DMS 273 (cell line): ENCODE measurements around the gene ABCC6.
"Not testable (repeated sequence)": the region's sequence is repeated elsewhere in the genome, so short reads cannot be mapped to it uniquely, and the experiment has no call there.

Experiments
- DNase-seq: peaks from one replicate; lab custom pipeline; 2025; ENCODE audit not compliant: unreplicated experiment; lab: John Stamatoyannopoulos, UW

The ABCC6 gene

GRCh38 chr16:16118337-16118736 is 105.0 kb downstream of the ABCC6 start:
- DNase-seq = peak; percentile 14

- DNase-seq = no peak
Observed at GRCh38 chr16:16116841-16117240, 106.5 kb downstream of the ABCC6 start.

- no peak for DNase-seq
Observed at GRCh38 chr16:16113076-16113475, 110.2 kb downstream of the ABCC6 start.

DNA sequence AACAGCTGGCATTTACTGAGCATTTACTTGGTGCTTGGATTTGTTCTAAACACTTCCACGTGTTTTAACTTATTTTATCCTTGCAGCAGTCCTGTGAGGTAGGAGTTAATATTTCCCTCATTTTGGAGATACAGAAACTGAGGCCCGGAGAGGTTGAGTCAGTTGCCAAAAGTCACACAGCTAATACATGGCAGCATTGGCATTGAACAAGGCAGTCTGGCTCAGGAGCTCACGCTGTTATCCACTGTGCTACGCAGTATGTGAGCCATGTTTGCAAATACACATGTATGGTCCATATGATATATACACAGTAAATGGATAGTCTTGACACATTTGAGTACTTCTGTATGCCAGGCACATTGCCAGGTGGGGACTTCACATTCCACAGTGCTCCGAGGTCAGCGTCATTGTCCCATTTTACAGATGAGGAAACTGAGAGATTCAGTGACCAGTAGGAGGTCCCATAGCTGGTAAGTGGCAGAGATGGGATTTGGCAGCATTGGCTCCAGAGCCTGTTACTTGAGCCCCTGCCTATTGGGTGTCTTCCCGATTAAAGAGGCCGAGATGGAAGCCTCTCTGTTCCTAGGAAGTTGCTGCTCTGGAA is 110.7 kb downstream of the ABCC6 start:
- DNase-seq = no peak

DNA sequence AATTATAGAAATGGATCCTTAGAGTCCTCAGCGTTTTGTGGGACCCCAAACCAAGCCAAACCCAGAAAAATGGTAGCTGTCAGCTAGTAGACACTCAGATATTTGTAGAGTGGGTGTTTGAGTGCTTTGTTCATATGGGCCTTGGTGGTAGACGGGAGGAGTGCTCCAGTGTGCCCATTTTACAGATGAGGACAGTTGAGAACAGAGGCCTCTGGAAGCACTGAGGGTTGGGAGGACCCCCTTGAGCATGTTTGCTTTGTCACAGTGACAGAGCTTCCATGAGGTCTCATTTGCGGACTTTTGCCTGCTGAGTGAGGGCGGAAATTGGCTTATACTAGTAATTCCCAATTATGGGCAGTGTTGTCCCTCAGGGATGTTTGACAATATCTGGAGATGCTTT is 111.7 kb downstream of the ABCC6 start:
- no peak for DNase-seq

GRCh38 chr16:16110111-16110490 is 113.2 kb downstream of the ABCC6 start:
- no peak for DNase-seq

DNA sequence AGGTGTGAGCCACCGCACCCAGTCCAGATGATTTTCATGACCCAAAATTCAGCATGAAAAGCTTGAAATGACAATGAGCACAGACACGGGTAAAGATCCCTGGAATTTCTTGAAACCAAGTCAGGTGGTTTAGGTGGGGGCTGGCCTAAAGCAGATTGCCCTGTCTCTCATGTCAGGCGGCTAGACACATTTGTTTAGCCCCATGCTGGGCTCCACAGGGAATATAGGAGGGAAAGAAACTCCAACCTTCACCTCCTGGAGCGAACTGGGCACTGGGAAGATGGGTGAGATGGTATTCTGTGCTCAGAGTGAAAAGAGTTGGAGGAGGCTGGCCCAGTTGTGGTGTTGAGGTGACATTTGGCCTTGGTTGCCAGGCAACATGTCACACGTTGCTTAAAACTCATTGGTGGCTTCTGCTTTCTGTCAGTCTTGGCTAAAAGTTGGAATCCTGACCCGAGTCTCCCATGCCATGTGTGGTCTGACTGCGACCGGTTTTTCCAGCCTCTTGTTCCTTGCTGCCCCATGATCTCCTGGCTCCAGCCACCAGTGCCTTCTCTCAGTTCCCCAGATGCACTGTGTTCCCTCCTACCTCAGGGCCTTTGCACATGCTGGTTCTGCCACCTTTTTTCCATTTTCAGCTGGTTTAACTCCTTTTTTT is 113.7 kb downstream of the ABCC6 start:
- DNase-seq = no peak

GRCh38 chr16:16108759-16109158 is 114.5 kb downstream of the ABCC6 start:
- DNase-seq = no peak

GRCh38 chr16:16107839-16108238 is 115.5 kb downstream of the ABCC6 start:
- DNase-seq = no peak

GRCh38 chr16:16106466-16106865 is 116.8 kb downstream of the ABCC6 start:
- no peak for DNase-seq

GRCh38 chr16:16105646-16106045 is 117.6 kb downstream of the ABCC6 start:
- no peak for DNase-seq

- DNase-seq = not testable (repeated sequence)
Observed at GRCh38 chr16:16104804-16105141, 118.5 kb downstream of the ABCC6 start.

DNA sequence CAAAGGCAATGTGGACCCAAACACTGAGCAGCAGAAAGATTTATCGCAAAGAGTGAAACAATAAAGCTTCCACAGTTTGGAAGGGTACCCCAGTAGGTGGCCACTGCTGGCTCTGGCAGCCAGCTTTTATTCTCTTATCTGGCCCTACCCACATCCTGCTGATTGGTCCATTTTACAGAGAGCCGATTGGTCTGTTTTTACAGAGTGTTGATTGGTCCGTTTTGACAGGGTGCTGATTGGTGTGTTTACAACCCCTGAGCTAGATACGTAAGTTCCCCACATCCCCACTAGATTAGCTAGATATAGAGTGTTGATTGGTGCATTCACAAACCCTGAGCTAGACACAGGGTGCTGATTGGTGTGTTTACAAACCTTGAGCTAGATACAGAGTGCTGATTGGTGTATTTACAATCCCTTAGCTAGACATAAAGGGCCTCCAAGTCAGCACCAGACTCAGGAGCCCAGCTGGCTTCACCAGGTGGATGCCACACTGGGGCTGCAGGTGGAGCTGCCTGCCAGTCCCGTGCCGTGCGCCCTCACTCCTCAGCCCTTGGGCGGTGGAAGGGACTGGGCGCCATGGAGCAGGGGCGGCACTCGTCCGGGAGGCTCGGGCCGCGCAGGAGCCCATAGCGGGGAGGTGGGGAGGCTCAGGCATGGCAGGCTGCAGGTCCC is 119.0 kb downstream of the ABCC6 start:
- DNase-seq = not testable (repeated sequence)

DNA sequence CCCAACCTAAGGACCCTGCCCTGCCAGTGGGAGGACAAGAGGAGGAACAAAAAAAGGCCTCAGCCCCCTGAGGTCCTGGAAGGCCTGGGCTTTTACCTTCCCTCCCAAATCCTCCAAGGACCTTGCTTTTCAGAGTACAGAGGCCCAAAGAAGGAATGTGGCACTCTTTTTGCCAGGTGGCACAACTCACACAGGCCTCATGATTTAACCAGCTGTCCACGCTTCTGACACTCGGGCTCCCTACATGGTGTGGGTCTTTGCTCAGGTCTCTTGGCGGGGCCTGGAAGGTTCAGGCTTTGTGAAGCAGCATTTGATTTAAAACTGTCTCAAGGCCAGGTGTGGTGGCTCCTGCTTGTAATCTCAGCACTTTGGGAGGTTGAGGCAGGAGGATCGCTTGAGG is 120.6 kb downstream of the ABCC6 start:
- no peak for DNase-seq

DNA sequence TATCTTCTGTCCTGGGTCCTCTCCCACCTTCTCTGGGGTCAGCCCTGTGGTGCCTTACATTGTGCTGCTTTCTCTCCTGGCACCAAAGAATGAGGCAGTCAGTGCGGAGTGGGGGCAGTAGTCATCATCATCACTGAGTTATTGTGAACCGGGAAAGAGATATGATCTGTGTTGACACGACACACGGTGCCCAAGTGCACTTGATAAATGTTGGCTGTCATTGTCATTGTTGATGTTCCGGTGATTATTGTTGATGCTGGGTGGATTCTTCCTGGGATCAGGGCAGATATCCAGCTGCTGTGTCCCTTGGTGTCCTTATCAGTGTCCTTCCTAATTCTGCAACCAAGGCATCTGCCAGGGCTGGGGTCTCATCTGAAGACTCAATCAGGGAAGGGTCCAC is 121.7 kb downstream of the ABCC6 start:
- DNase-seq = no peak

DNA sequence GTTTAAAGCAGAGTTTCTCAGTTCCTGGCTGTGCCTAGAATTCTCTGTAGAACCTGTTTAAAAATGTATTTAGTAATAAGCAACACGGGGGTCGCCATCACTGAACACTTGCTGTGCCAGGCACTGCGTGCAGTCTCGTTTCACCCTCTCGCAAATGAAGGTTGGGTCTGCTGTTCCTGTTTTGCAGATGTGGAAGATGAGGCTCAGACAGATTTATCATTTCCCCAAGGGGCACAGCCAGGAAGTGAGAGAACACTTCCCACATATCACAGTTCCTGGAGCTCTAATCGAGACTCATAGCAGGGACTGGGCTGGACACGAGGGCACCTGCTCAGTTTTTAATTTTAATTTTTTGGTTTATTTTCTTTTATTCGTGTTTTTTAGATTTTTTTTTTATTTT is 122.7 kb downstream of the ABCC6 start:
- no peak for DNase-seq

DNA sequence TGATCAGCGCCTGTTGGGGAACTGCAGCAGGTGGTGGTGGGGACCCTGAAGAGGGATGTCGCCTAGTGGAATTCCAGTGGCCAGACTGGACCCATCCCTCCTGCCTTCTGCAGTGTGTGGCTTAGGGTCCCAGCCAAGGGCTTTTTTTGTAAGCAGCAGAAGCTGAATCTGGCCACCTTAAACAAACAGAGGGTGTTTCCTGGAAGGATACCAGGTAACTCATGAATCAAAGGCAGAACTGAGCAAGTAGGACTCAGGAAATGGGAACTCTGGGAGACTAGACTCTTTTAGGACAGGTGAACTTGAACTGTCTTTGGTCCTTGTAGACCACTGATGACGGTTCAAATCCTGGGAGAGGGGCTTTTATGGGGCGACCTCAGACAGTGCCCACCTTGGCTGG is 124.0 kb downstream of the ABCC6 start:
- no peak for DNase-seq
